SK-N-SH (cell line): Measurements from ENCODE around the gene HMOX2. TPM values are rescaled to one million over a fixed set of nuclear protein-coding genes. Genes with fewer than 3 reads are reported as not detected.

Experiments used
- CTCF ChIA-PET: fragments of 300-600, 350-600 bp; formaldehyde crosslinking; extraction: SDS; loops from one replicate; lab custom pipeline; 2021; lab: Yijun Ruan, JAX
- POLR2A ChIA-PET: fragments of 350-600 bp; sonication (Branson Sonifier 250); formaldehyde crosslinking; extraction: SDS; loops from one replicate; lab custom pipeline; 2020; ENCODE audit warnings: antibody characterized with exemption, inconsistent platforms; lab: Yijun Ruan, JAX
- DNase-seq: peaks from one replicate; pipeline ENCODE4 v3.0.0; 2012
- H2AFZ ChIP-seq: fragments of 200-600 bp; sonication (generic); 2 replicates; pipeline ENCODE4 v1.8.1; 2016; ENCODE audit warnings: antibody characterized with exemption, mild to moderate bottlenecking, low read depth
- H3F3A ChIP-seq: fragments of 200-600 bp; sonication (generic); replicated peaks from 2 replicates; pipeline ENCODE3; 2016; ENCODE audit warnings: antibody characterized with exemption, mild to moderate bottlenecking; ENCODE audit not compliant: insufficient read depth
- H3K27ac ChIP-seq, 2 experiments: fragments of 200-500 bp in 1 of 2; fragments of 200-600 bp in 1 of 2; sonication (Bioruptor generic) in 1 of 2; sonication (generic), shearing (Covaris generic) in 1 of 2; 2 replicates each; pipeline versions ENCODE4 v1.5.1 to v1.6.1; 2014 to 2016; ENCODE audit warnings: low read depth in 2 of 2, inconsistent platforms in 1 of 2, low read length in 1 of 2, mild to moderate bottlenecking in 1 of 2, mixed read lengths in 1 of 2
- H3K27me3 ChIP-seq: fragments of 200-600 bp; sonication (generic), shearing (Covaris generic); 2 replicates; pipeline ENCODE4 v1.6.1; 2016; ENCODE audit warnings: mixed run types; ENCODE audit not compliant: insufficient read depth
- H3K36me3 ChIP-seq, 2 experiments: fragments of 200-500 bp in 1 of 2; fragments of 200-600 bp in 1 of 2; sonication (Bioruptor generic) in 1 of 2; sonication (generic) in 1 of 2; replicated peaks in 1 of 2; 2 replicates each; pipeline versions ENCODE3 to v1.5.1; 2014 to 2016; ENCODE audit warnings: low read length in 1 of 2, mild to moderate bottlenecking in 1 of 2; ENCODE audit not compliant: insufficient read depth in 2 of 2, control insufficient read depth in 1 of 2
- H3K4me1 ChIP-seq, 2 experiments: fragments of 200-500 bp in 1 of 2; fragments of 200-600 bp in 1 of 2; sonication (Bioruptor generic) in 1 of 2; sonication (generic), shearing (Covaris generic) in 1 of 2; 2 replicates each; pipeline versions ENCODE4 v1.5.1 to v1.6.1; 2014 to 2016; ENCODE audit warnings: low read depth in 1 of 2, low read length in 1 of 2, mixed run types in 1 of 2; ENCODE audit not compliant: insufficient read depth in 2 of 2, control insufficient read depth in 1 of 2
- H3K4me2 ChIP-seq: fragments of 200-600 bp; sonication (generic), shearing (Covaris generic); 2 replicates; pipeline ENCODE4 v1.6.1; 2017; ENCODE audit warnings: mixed run types
- H3K4me3 ChIP-seq, 2 experiments: fragments of 200-500 bp in 1 of 2; fragments of 200-600 bp in 1 of 2; sonication (Bioruptor generic) in 1 of 2; sonication (generic), shearing (Covaris generic) in 1 of 2; 2 replicates each; pipeline versions ENCODE4 v1.5.1 to v1.8.1; 2014 to 2016; ENCODE audit warnings: low read depth in 2 of 2, inconsistent platforms in 1 of 2, low read length in 1 of 2, mild to moderate bottlenecking in 1 of 2, mixed read lengths in 1 of 2, moderate library complexity in 1 of 2
- H3K79me2 ChIP-seq: fragments of 200-600 bp; sonication (generic); 2 replicates; pipeline ENCODE4 v1.8.1; 2017; ENCODE audit warnings: mild to moderate bottlenecking; ENCODE audit not compliant: insufficient read depth
- H3K9ac ChIP-seq: fragments of 200-600 bp; sonication (generic); 2 replicates; pipeline ENCODE4 v1.6.1; 2017; ENCODE audit warnings: mixed run types
- H3K9me2 ChIP-seq: fragments of 200-600 bp; sonication (generic); 2 replicates; pipeline ENCODE4 v1.6.1; 2017; ENCODE audit warnings: mixed run types
- H3K9me3 ChIP-seq: fragments of 200-600 bp; sonication (generic); 2 replicates; pipeline ENCODE4 v1.6.1; 2017; ENCODE audit warnings: mixed run types, mild to moderate bottlenecking, moderate library complexity
- H4K20me1 ChIP-seq: fragments of 200-600 bp; sonication (generic); 2 replicates; pipeline ENCODE4 v1.6.1; 2017; ENCODE audit warnings: mild to moderate bottlenecking, mixed run types; ENCODE audit not compliant: insufficient read depth
- CTCF ChIP-seq: fragments of 200-600 bp; sonication (generic); IDR thresholded peaks from 2 replicates; pipeline ENCODE4 v1.6.1; 2017; ENCODE audit warnings: antibody characterized with exemption, mild to moderate bottlenecking, moderate library complexity
- ELF1 ChIP-seq: IDR thresholded peaks from 2 replicates; pipeline ENCODE4 v1.4.0; 2012
- EP300 ChIP-seq, 2 experiments: IDR thresholded peaks; 2 replicates each; pipeline versions ENCODE4 v1.4.0 to v1.6.1; 2012; ENCODE audit warnings: borderline replicate concordance in 1 of 2, low read depth in 1 of 2, low read length in 1 of 2
- EZH2phosphoT487 ChIP-seq: fragments of 200-600 bp; sonication (generic); IDR thresholded peaks from 2 replicates; pipeline ENCODE4 v1.6.1; 2017; ENCODE audit warnings: low read depth, mixed run types, mild to moderate bottlenecking, antibody characterized with exemption, moderate library complexity, borderline replicate concordance
- FOSL2 ChIP-seq: IDR thresholded peaks from 2 replicates; pipeline ENCODE4 v1.4.0; 2012; ENCODE audit warnings: low read depth, mild to moderate bottlenecking, moderate library complexity, borderline replicate concordance
- FOXM1 ChIP-seq: IDR thresholded peaks from 2 replicates; pipeline ENCODE4 v1.4.0; 2012; ENCODE audit warnings: low read depth, mild to moderate bottlenecking
- GABPA ChIP-seq: IDR thresholded peaks from 2 replicates; pipeline ENCODE4 v1.4.0; 2012; ENCODE audit warnings: low read depth, mild to moderate bottlenecking
- JUND ChIP-seq: IDR thresholded peaks from 2 replicates; pipeline ENCODE4 v1.4.0; 2012
- MAX ChIP-seq: IDR thresholded peaks from 2 replicates; pipeline ENCODE4 v1.4.0; 2012; ENCODE audit warnings: low read depth
- MXI1 ChIP-seq: IDR thresholded peaks from 2 replicates; pipeline ENCODE4 v1.6.1; 2012; ENCODE audit warnings: mild to moderate bottlenecking, low read depth, low read length, improper control_type of control experiment
- NFIC ChIP-seq: IDR thresholded peaks from 2 replicates; pipeline ENCODE4 v1.4.0; 2012; ENCODE audit warnings: borderline replicate concordance
- PBX3 ChIP-seq: IDR thresholded peaks from 2 replicates; pipeline ENCODE4; 2012
- POLR2AphosphoS5 ChIP-seq: IDR thresholded peaks from 2 replicates; pipeline ENCODE4 v1.6.1; 2012; ENCODE audit warnings: low read depth, low read length
- RAD21 ChIP-seq: IDR thresholded peaks from 2 replicates; pipeline ENCODE4 v1.6.1; 2012; ENCODE audit warnings: mild to moderate bottlenecking, low read length
- RCOR1 ChIP-seq: fragments of 150-350 bp; IDR thresholded peaks from 2 replicates; pipeline ENCODE4 v1.6.1; 2017; ENCODE audit warnings: antibody characterized with exemption, low read length
- TCF12 ChIP-seq: IDR thresholded peaks from 2 replicates; pipeline ENCODE4 v1.4.0; 2012
- USF1 ChIP-seq: IDR thresholded peaks from 2 replicates; pipeline ENCODE4 v1.4.0; 2012; ENCODE audit warnings: low read depth, borderline replicate concordance
- YY1 ChIP-seq: IDR thresholded peaks from 2 replicates; pipeline ENCODE4 v1.4.0; 2012; ENCODE audit warnings: low read depth, mild to moderate bottlenecking
- WGBS: methylation state at CpG from one replicate; pipeline ENCODE4 v1.1.6; 2017; ENCODE audit warnings: low lambda C conversion rate; 5-methylcytosine and 5-hydroxymethylcytosine counted together
- polyA plus RNA-seq, 3 experiments: library from polyadenylated mRNA; depleted of rRNA; stranded (reverse); fragments of >200 nt; gene quantifications; 2 replicates each; pipeline ENCODE4 v1.2.3, GENCODE V29; 2012

The HMOX2 gene
- polyA plus RNA-seq, 1 of the 3 experiments (the other 2 are of a cell fraction): 65.1 TPM

GRCh38 chr16:4509420-4509819, 33.2 kb downstream of the HMOX2 start (continued):
- no peak for TF ChIP-seq JUND
- no peak for TF ChIP-seq FOXM1
- TF ChIP-seq USF1: no peak
- no peak for TF ChIP-seq ELF1
- no peak for TF ChIP-seq EZH2phosphoT487

GRCh38 chr16:4510131-4510530, 33.9 kb downstream of the HMOX2 start:
- no peak for DNase-seq
- CTCF ChIA-PET: interaction anchor here (0.6 to 11.4 kb wide), 9 partner anchors 10 to 76 kb away, joined by 3 to 182 read pairs (median 3); partner anchors contain the start of gene HMOX2
- Histone ChIP-seq H4K20me1 (no peaks in the 10 kb centered on the region), H3K27ac (no peak overlapping the region), H2AFZ (no peak overlapping the region), H3K9ac (no peak overlapping the region), H3K4me3 (no peak overlapping the region), H3K4me1 (no peaks in the 10 kb centered on the region; a peak in 1 of 4 replicates), H3K9me3 (no peaks in the 10 kb centered on the region), H3K4me2 (no peak overlapping the region), H3K27me3 (no peaks in the 10 kb centered on the region), H3F3A (peaks cover 2% of the 10 kb centered on the region), H3K9me2 (no peaks in the 10 kb centered on the region), H3K36me3 (peaks cover 12 to 59% of the 10 kb centered on the region in 2 experiments), H3K79me2 (peaks cover 3% of the 10 kb centered on the region; the same call in 1 of the 2 replicates)
- POLR2A ChIA-PET: no interaction called here
- no peak for TF ChIP-seq RAD21
- no peak for TF ChIP-seq MXI1
- no peak for TF ChIP-seq PBX3
- no peak for TF ChIP-seq FOXM1
- no peak for TF ChIP-seq EZH2phosphoT487
- no peak for TF ChIP-seq EP300 (IDR thresholded peaks at IDR 0.05; ENCODE audit: borderline replicate concordance in 1 of 2, low read depth in 1 of 2, low read length in 1 of 2)
- TF ChIP-seq RCOR1: no peak
- TF ChIP-seq FOSL2: no peak
- TF ChIP-seq USF1: no peak
- TF ChIP-seq CTCF: no peak
- TF ChIP-seq TCF12: no peak
- no peak for TF ChIP-seq YY1
- TF ChIP-seq MAX: no peak
- no peak for TF ChIP-seq NFIC
- TF ChIP-seq POLR2AphosphoS5: no peak
- no peak for TF ChIP-seq GABPA
- WGBS: 79% methylated on average over 5 of the region's 5 CpGs
